GM23338 (cell line): ENCODE measurements around the gene TJP2. TPM values are rescaled to one million over a fixed set of nuclear protein-coding genes. Genes with fewer than 3 reads are reported as not detected.
A peak's percentile ranks its signal among the peaks of the same experiment; 100 is the strongest.

ENCODE experiments used
- ATAC-seq: fragments of 200-7000 bp; cut with Tn5 transposase; 3 replicates; pipeline ENCODE4 v1.9.1; 2020
- DNase-seq: peaks from one replicate; pipeline ENCODE4 v3.0.0-alpha.2; 2015; ENCODE audit warnings: low spot score
- H2AFZ ChIP-seq: fragments of 200-600 bp; sonication (generic); 2 replicates; pipeline ENCODE4 v1.8.0; 2016; ENCODE audit warnings: antibody characterized with exemption, mild to moderate bottlenecking, moderate library complexity
- H3F3A ChIP-seq: fragments of 200-600 bp; sonication (generic); replicated peaks from 2 replicates; pipeline ENCODE4 v1.8.0; 2017; ENCODE audit warnings: antibody characterized with exemption, mixed run types, low read depth
- H3K27ac ChIP-seq: fragments of 200-600 bp; sonication (generic); 2 replicates; pipeline ENCODE4 v1.6.1; 2016; ENCODE audit warnings: low read depth
- H3K27me3 ChIP-seq: fragments of 200-600 bp; sonication (generic); 2 replicates; pipeline ENCODE4 v1.8.0; 2016; ENCODE audit warnings: mild to moderate bottlenecking, mixed run types, moderate library complexity; ENCODE audit not compliant: insufficient read depth
- H3K36me3 ChIP-seq: fragments of 200-600 bp; sonication (generic); 2 replicates; pipeline ENCODE4 v1.8.0; 2016; ENCODE audit warnings: mild to moderate bottlenecking; ENCODE audit not compliant: insufficient read depth
- H3K4me1 ChIP-seq: fragments of 200-600 bp; sonication (generic); 2 replicates; pipeline ENCODE4 v1.8.0; 2016; ENCODE audit warnings: mild to moderate bottlenecking, moderate library complexity; ENCODE audit not compliant: insufficient read depth
- H3K4me2 ChIP-seq: fragments of 200-600 bp; sonication (generic); 2 replicates; pipeline ENCODE4 v1.7.1; 2017; ENCODE audit warnings: mixed run types
- H3K4me3 ChIP-seq: fragments of 200-600 bp; sonication (generic); 2 replicates; pipeline ENCODE4 v1.6.1; 2016; ENCODE audit warnings: mixed run types
- H3K79me2 ChIP-seq: fragments of 200-600 bp; sonication (generic); replicated peaks from 2 replicates; pipeline ENCODE4 v1.8.0; 2017; ENCODE audit warnings: mild to moderate bottlenecking; ENCODE audit not compliant: insufficient read depth
- H3K9me2 ChIP-seq: fragments of 200-600 bp; sonication (generic); 2 replicates; pipeline ENCODE4 v1.8.0; 2017; ENCODE audit not compliant: insufficient read depth
- H4K20me1 ChIP-seq: fragments of 200-600 bp; sonication (generic); replicated peaks from 2 replicates; pipeline ENCODE4 v1.8.0; 2017; ENCODE audit warnings: mild to moderate bottlenecking; ENCODE audit not compliant: insufficient read depth
- H3K27ac Mint-ChIP-seq: 2 replicates; pipeline ENCODE4 v1.8.0; 2020; ENCODE audit warnings: inconsistent platforms, mild to moderate bottlenecking, moderate library complexity, mixed read lengths
- H3K27me3 Mint-ChIP-seq: 3 replicates; pipeline ENCODE4 v1.8.0; 2022; ENCODE audit warnings: low read depth, mild to moderate bottlenecking, moderate library complexity, mixed read lengths, inconsistent platforms; ENCODE audit not compliant: insufficient read depth, poor library complexity
- H3K36me3 Mint-ChIP-seq: 3 replicates; pipeline ENCODE4 v1.8.0; 2021; ENCODE audit warnings: low read depth, mild to moderate bottlenecking, inconsistent platforms, moderate library complexity, mixed read lengths
- H3K4me1 Mint-ChIP-seq: 3 replicates; pipeline ENCODE4 v1.8.0; 2020; ENCODE audit warnings: mild to moderate bottlenecking, inconsistent platforms, mixed read lengths
- H3K4me3 Mint-ChIP-seq: 3 replicates; pipeline ENCODE4 v1.8.0; 2021; ENCODE audit warnings: moderate library complexity, mild to moderate bottlenecking, inconsistent platforms, mixed read lengths
- H3K9me3 Mint-ChIP-seq: 3 replicates; pipeline ENCODE4 v1.8.0; 2020; ENCODE audit warnings: moderate library complexity, mild to moderate bottlenecking, inconsistent platforms, mixed read lengths
- CREB1 ChIP-seq: fragments of 250-450 bp; sonication (Bioruptor Pico); IDR thresholded peaks from 2 replicates; pipeline ENCODE4 v1.5.0; 2020; ENCODE audit warnings: low read depth, mild to moderate bottlenecking, moderate library complexity
- EZH2 ChIP-seq: fragments of 200-600 bp; sonication (generic); IDR thresholded peaks from one replicate; pipeline ENCODE4 v1.8.0; 2017; ENCODE audit warnings: antibody characterized with exemption, mild to moderate bottlenecking, low read depth; ENCODE audit not compliant: unreplicated experiment
- EZH2phosphoT487 ChIP-seq: fragments of 200-600 bp; sonication (generic); IDR thresholded peaks from one replicate; pipeline ENCODE4 v1.8.1; 2018; ENCODE audit warnings: antibody characterized with exemption; ENCODE audit not compliant: unreplicated experiment
- JUNB ChIP-seq: IDR thresholded peaks from one replicate; pipeline ENCODE4 v1.6.1; 2016; ENCODE audit warnings: antibody characterized with exemption; ENCODE audit not compliant: unreplicated experiment
- NANOG ChIP-seq: IDR thresholded peaks from 2 replicates; pipeline ENCODE4 v1.6.1; 2016; ENCODE audit warnings: antibody characterized with exemption, borderline replicate concordance
- ZNF114 ChIP-seq: fragments of 250-450 bp; sonication (Bioruptor Pico); IDR thresholded peaks from 2 replicates; pipeline ENCODE4 v1.5.0; 2020; ENCODE audit warnings: mild to moderate bottlenecking, moderate library complexity
- polyA plus RNA-seq: library from polyadenylated mRNA; unstranded; fragments of >200 nt; fragmentation: Nextera tagmentation; extraction: Ambion mirVana; gene quantifications from 2 replicates; pipeline ENCODE4 v1.2.1, GENCODE V29; 2016
- total RNA-seq: library from RNA; depleted of rRNA; stranded (reverse); fragments of >200 nt; shearing (Covaris generic); gene quantifications from 2 replicates; pipeline ENCODE4 v1.2.3, GENCODE V29; 2014
- TF ChIP-seq, protein P1 (sequence below), 2 experiments: fragments of 200-600 bp in 1 of 2; sonication (generic) in 1 of 2; conservative IDR thresholded peaks; 2 replicates each; pipeline versions ENCODE4 v1.5.1 to v1.6.1; 2016 to 2017; ENCODE audit warnings: antibody characterized with exemption in 2 of 2, low read depth in 2 of 2, mild to moderate bottlenecking in 2 of 2, moderate library complexity in 1 of 2
- TF ChIP-seq, protein P2 (sequence below): fragments of 250-450 bp; sonication (Bioruptor Pico); IDR thresholded peaks from 2 replicates; pipeline ENCODE4 v1.5.0; 2020; ENCODE audit warnings: mild to moderate bottlenecking, moderate library complexity

The TJP2 gene
- total and polyA plus RNA-seq, 2 experiments from 2014 or later: 37.6 to 234 TPM

DNA sequence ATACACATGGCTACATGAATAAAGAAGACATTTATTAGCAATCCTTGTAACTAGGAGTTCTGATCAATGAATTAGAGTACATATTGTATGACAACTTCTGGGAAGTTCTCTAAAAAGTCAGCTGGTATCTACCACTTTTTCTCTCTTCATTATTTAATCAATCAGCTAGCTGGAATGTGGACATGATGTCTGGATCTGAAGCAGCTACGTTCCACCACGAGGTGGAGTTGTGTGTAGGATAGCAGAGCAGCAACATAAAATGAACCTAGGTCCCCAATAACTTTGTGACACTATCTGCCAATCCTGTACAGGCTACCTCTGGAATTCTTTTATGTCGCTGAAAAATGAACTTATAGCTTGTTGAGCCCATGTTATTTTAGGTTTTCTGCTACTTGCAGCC is 118.0 kb downstream of the TJP2 start:
- no peak for DNase-seq
- Mint-ChIP-seq H3K4me3 (no peak overlapping the region), H3K27me3 (no peaks in the 10 kb centered on the region), H3K9me3 (peaks cover 9% of the 10 kb centered on the region; the same call in 2 of the 3 replicates), H3K4me1 (no peaks in the 10 kb centered on the region), H3K36me3 (peaks cover 3% of the 10 kb centered on the region; the same call in 2 of the 3 replicates), H3K27ac (no peak overlapping the region)
- Histone ChIP-seq H3F3A (no peaks in the 10 kb centered on the region), H3K4me2 (no peak overlapping the region), H3K4me3 (no peak overlapping the region), H3K79me2 (no peaks in the 10 kb centered on the region), H3K27ac (no peak overlapping the region), H3K9me2 (no peaks in the 10 kb centered on the region), H3K27me3 (no peaks in the 10 kb centered on the region), H3K36me3 (no peaks in the 10 kb centered on the region), H2AFZ (no peak overlapping the region), H3K4me1 (no peaks in the 10 kb centered on the region), H4K20me1 (no peaks in the 10 kb centered on the region)
- ATAC-seq: no peak
- TF ChIP-seq EZH2: no peak
- TF ChIP-seq, protein P1, sequence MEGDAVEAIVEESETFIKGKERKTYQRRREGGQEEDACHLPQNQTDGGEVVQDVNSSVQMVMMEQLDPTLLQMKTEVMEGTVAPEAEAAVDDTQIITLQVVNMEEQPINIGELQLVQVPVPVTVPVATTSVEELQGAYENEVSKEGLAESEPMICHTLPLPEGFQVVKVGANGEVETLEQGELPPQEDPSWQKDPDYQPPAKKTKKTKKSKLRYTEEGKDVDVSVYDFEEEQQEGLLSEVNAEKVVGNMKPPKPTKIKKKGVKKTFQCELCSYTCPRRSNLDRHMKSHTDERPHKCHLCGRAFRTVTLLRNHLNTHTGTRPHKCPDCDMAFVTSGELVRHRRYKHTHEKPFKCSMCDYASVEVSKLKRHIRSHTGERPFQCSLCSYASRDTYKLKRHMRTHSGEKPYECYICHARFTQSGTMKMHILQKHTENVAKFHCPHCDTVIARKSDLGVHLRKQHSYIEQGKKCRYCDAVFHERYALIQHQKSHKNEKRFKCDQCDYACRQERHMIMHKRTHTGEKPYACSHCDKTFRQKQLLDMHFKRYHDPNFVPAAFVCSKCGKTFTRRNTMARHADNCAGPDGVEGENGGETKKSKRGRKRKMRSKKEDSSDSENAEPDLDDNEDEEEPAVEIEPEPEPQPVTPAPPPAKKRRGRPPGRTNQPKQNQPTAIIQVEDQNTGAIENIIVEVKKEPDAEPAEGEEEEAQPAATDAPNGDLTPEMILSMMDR (conservative IDR thresholded peaks at IDR 0.05; ENCODE audit: low read depth in 2 of 2): peak in 1 of 2 experiments; percentile 40; a peak in 3 of 4 replicates

DNA sequence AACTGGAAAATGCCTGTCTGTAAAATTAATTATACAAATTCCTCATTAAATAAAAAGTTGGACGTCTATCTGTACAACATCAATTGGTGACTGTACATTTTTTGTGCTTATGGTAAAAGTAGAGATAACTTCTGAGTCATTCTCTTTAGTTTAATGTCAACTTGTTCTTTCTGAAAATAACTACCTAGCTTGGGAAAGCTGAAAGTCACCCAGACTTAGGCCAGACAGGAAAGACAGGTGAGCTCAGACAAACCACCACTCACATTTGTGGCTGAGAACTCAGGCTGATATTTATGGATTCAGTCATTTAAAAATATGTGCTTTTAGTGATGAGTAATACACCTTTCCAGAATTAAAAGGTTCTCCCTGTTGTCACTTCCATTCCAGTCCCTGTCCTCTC is 119.1 kb downstream of the TJP2 start:
- Histone ChIP-seq H3K4me1 (no peaks in the 10 kb centered on the region), H3K9me2 (no peaks in the 10 kb centered on the region), H3F3A (no peaks in the 10 kb centered on the region), H3K27me3 (no peaks in the 10 kb centered on the region), H3K4me3 (no peak overlapping the region), H3K27ac (no peak overlapping the region), H3K36me3 (no peaks in the 10 kb centered on the region; the same call in 1 of the 2 replicates), H4K20me1 (no peaks in the 10 kb centered on the region), H3K79me2 (no peaks in the 10 kb centered on the region), H3K4me2 (no peak overlapping the region), H2AFZ (no peak overlapping the region)
- peaks cover 4% of the 10 kb centered on the region for H3K27me3 Mint-ChIP-seq
- H3K4me3 Mint-ChIP-seq: no peak overlapping the region
- H3K27ac Mint-ChIP-seq: no peak overlapping the region
- H3K4me1 Mint-ChIP-seq: no peaks in the 10 kb centered on the region
- peaks cover 3% of the 10 kb centered on the region; the same call in 2 of the 3 replicates for H3K36me3 Mint-ChIP-seq
- H3K9me3 Mint-ChIP-seq: peaks cover 9% of the 10 kb centered on the region; the same call in 2 of the 3 replicates
- no peak for ATAC-seq
- DNase-seq: no peak
- TF ChIP-seq JUNB (no peak), ZNF114 (no peak), EZH2 (no peak), NANOG (no peak), EZH2phosphoT487 (no peak), CREB1 (no peak)
- TF ChIP-seq, protein P2, sequence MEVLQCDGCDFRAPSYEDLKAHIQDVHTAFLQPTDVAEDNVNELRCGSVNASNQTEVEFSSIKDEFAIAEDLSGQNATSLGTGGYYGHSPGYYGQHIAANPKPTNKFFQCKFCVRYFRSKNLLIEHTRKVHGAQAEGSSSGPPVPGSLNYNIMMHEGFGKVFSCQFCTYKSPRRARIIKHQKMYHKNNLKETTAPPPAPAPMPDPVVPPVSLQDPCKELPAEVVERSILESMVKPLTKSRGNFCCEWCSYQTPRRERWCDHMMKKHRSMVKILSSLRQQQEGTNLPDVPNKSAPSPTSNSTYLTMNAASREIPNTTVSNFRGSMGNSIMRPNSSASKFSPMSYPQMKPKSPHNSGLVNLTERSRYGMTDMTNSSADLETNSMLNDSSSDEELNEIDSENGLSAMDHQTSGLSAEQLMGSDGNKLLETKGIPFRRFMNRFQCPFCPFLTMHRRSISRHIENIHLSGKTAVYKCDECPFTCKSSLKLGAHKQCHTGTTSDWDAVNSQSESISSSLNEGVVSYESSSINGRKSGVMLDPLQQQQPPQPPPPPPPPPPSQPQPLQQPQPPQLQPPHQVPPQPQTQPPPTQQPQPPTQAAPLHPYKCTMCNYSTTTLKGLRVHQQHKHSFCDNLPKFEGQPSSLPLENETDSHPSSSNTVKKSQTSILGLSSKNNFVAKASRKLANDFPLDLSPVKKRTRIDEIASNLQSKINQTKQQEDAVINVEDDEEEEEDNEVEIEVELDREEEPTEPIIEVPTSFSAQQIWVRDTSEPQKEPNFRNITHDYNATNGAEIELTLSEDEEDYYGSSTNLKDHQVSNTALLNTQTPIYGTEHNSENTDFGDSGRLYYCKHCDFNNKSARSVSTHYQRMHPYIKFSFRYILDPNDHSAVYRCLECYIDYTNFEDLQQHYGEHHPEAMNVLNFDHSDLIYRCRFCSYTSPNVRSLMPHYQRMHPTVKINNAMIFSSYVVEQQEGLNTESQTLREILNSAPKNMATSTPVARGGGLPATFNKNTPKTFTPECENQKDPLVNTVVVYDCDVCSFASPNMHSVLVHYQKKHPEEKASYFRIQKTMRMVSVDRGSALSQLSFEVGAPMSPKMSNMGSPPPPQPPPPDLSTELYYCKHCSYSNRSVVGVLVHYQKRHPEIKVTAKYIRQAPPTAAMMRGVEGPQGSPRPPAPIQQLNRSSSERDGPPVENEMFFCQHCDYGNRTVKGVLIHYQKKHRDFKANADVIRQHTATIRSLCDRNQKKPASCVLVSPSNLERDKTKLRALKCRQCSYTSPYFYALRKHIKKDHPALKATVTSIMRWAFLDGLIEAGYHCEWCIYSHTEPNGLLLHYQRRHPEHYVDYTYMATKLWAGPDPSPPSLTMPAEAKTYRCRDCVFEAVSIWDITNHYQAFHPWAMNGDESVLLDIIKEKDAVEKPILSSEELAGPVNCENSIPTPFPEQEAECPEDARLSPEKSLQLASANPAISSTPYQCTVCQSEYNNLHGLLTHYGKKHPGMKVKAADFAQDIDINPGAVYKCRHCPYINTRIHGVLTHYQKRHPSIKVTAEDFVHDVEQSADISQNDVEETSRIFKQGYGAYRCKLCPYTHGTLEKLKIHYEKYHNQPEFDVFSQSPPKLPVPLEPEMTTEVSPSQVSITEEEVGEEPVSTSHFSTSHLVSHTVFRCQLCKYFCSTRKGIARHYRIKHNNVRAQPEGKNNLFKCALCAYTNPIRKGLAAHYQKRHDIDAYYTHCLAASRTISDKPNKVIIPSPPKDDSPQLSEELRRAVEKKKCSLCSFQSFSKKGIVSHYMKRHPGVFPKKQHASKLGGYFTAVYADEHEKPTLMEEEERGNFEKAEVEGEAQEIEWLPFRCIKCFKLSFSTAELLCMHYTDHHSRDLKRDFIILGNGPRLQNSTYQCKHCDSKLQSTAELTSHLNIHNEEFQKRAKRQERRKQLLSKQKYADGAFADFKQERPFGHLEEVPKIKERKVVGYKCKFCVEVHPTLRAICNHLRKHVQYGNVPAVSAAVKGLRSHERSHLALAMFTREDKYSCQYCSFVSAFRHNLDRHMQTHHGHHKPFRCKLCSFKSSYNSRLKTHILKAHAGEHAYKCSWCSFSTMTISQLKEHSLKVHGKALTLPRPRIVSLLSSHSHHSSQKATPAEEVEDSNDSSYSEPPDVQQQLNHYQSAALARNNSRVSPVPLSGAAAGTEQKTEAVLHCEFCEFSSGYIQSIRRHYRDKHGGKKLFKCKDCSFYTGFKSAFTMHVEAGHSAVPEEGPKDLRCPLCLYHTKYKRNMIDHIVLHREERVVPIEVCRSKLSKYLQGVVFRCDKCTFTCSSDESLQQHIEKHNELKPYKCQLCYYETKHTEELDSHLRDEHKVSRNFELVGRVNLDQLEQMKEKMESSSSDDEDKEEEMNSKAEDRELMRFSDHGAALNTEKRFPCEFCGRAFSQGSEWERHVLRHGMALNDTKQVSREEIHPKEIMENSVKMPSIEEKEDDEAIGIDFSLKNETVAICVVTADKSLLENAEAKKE (CRISPR knock-in tag): no peak
- TF ChIP-seq, protein P1 (conservative IDR thresholded peaks at IDR 0.05; ENCODE audit: low read depth in 2 of 2): no peak
